HL-60 (cell line): Measurements from ENCODE around the gene PGAM5.

Experiments
- DNase-seq, 2 experiments: peaks; one replicate each; pipeline ENCODE4 v3.0.0-alpha.2; 2010 to 2020; ENCODE audit warnings: low read depth in 1 of 2, low spot score in 1 of 2
- H3K27ac ChIP-seq: fragments of 250-450 bp; sonication (Bioruptor Pico); replicated peaks from 2 replicates; pipeline ENCODE4 v1.5.1; 2020; ENCODE audit warnings: mild to moderate bottlenecking, moderate library complexity
- H3K27me3 ChIP-seq: fragments of 250-450 bp; sonication (Bioruptor Pico); 2 replicates; pipeline ENCODE4 v1.5.1; 2021; ENCODE audit warnings: mild to moderate bottlenecking, moderate library complexity; ENCODE audit not compliant: insufficient read depth, poor library complexity, severe bottlenecking
- H3K4me3 ChIP-seq: replicated peaks from 2 replicates; pipeline ENCODE4 v1.5.1; 2011; ENCODE audit warnings: mild to moderate bottlenecking, control low read depth, low read length; ENCODE audit not compliant: insufficient read depth
- GABPA ChIP-seq: IDR thresholded peaks from 2 replicates; pipeline ENCODE4 v1.6.1; 2012; ENCODE audit warnings: low read depth
- POLR2AphosphoS5 ChIP-seq: IDR thresholded peaks from 2 replicates; pipeline ENCODE4 v1.6.1; 2012; ENCODE audit warnings: low read depth
- SPI1 ChIP-seq: IDR thresholded peaks from 2 replicates; pipeline ENCODE4 v1.6.1; 2012; ENCODE audit warnings: low read depth, mild to moderate bottlenecking, borderline replicate concordance
- TF ChIP-seq, protein P1 (sequence below): IDR thresholded peaks from 2 replicates; pipeline ENCODE4 v1.6.1; 2012; ENCODE audit warnings: low read depth; ENCODE audit not compliant: insufficient replicate concordance
- TF ChIP-seq, protein P2 (sequence below): IDR thresholded peaks from one replicate; pipeline ENCODE4 v1.5.1; 2011; ENCODE audit warnings: low read length, control low read depth, inconsistent platforms; ENCODE audit not compliant: insufficient read depth

The PGAM5 gene

DNA sequence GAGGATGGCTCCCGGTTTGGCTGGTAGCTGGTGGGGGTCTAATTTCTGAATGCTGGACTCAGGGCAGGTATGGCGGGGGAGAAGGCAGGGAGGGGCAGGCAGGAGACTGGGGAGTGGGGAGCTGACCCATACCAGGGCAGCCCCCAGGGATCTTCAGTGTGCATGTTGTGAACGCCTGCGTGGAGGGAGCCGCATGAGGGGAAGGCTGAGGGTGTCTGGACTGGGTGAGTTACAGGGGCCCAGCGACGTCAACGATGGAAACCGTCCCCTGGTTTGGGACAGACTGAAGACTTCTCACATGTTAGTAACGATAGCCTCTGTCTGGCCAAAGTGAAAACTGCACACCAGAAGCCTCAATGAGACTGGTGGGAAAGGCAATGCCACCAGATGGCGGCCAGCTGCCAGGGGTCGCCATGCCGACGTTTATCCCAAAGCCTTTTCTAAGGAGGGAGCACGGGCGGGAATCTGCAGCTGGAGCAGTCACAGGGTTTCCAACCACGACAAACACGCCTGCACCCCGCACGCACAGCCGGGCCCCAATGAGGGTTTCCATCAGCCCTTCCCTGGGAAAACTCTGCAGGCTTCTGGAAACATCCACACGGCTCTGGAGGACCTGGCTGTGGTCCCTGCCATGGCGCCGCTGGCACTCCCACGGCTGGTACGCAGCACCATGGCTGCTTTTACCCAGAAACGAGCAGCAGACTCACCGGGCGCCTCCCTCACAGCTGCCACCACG, 14.0 kb downstream of the PGAM5 start:
- no peak for DNase-seq
- TF ChIP-seq GABPA (no peak), SPI1 (no peak), POLR2AphosphoS5 (no peak; the same call in 1 of the 2 replicates)
- TF ChIP-seq, protein P1, sequence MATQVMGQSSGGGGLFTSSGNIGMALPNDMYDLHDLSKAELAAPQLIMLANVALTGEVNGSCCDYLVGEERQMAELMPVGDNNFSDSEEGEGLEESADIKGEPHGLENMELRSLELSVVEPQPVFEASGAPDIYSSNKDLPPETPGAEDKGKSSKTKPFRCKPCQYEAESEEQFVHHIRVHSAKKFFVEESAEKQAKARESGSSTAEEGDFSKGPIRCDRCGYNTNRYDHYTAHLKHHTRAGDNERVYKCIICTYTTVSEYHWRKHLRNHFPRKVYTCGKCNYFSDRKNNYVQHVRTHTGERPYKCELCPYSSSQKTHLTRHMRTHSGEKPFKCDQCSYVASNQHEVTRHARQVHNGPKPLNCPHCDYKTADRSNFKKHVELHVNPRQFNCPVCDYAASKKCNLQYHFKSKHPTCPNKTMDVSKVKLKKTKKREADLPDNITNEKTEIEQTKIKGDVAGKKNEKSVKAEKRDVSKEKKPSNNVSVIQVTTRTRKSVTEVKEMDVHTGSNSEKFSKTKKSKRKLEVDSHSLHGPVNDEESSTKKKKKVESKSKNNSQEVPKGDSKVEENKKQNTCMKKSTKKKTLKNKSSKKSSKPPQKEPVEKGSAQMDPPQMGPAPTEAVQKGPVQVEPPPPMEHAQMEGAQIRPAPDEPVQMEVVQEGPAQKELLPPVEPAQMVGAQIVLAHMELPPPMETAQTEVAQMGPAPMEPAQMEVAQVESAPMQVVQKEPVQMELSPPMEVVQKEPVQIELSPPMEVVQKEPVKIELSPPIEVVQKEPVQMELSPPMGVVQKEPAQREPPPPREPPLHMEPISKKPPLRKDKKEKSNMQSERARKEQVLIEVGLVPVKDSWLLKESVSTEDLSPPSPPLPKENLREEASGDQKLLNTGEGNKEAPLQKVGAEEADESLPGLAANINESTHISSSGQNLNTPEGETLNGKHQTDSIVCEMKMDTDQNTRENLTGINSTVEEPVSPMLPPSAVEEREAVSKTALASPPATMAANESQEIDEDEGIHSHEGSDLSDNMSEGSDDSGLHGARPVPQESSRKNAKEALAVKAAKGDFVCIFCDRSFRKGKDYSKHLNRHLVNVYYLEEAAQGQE = no peak
- TF ChIP-seq, protein P2, sequence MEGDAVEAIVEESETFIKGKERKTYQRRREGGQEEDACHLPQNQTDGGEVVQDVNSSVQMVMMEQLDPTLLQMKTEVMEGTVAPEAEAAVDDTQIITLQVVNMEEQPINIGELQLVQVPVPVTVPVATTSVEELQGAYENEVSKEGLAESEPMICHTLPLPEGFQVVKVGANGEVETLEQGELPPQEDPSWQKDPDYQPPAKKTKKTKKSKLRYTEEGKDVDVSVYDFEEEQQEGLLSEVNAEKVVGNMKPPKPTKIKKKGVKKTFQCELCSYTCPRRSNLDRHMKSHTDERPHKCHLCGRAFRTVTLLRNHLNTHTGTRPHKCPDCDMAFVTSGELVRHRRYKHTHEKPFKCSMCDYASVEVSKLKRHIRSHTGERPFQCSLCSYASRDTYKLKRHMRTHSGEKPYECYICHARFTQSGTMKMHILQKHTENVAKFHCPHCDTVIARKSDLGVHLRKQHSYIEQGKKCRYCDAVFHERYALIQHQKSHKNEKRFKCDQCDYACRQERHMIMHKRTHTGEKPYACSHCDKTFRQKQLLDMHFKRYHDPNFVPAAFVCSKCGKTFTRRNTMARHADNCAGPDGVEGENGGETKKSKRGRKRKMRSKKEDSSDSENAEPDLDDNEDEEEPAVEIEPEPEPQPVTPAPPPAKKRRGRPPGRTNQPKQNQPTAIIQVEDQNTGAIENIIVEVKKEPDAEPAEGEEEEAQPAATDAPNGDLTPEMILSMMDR = no peak
- Histone ChIP-seq H3K27ac (no peak overlapping the region), H3K27me3 (no peaks in the 10 kb centered on the region), H3K4me3 (no peak overlapping the region)

GRCh38 chr12:132726386-132726785, 15.7 kb downstream of the PGAM5 start:
- Histone ChIP-seq H3K27ac (no peak overlapping the region), H3K4me3 (no peak overlapping the region), H3K27me3 (no peaks in the 10 kb centered on the region)
- DNase-seq = no peak
- no peak for TF ChIP-seq POLR2AphosphoS5
- TF ChIP-seq, protein P1 = no peak
- no peak for TF ChIP-seq GABPA
- TF ChIP-seq, protein P2 = no peak
- no peak for TF ChIP-seq SPI1

GRCh38 chr12:132727091-132727794, 16.6 kb downstream of the PGAM5 start:
- TF ChIP-seq, protein P2 = no peak
- TF ChIP-seq SPI1 = no peak
- TF ChIP-seq, protein P1 = no peak
- TF ChIP-seq POLR2AphosphoS5 = no peak
- no peak for TF ChIP-seq GABPA
- no peak for DNase-seq
- H3K27ac ChIP-seq = no peak overlapping the region
- no peaks in the 10 kb centered on the region for H3K27me3 ChIP-seq
- H3K4me3 ChIP-seq = no peak overlapping the region
